ENCODE data around the gene AMDHD2.

The AMDHD2 gene

DNA sequence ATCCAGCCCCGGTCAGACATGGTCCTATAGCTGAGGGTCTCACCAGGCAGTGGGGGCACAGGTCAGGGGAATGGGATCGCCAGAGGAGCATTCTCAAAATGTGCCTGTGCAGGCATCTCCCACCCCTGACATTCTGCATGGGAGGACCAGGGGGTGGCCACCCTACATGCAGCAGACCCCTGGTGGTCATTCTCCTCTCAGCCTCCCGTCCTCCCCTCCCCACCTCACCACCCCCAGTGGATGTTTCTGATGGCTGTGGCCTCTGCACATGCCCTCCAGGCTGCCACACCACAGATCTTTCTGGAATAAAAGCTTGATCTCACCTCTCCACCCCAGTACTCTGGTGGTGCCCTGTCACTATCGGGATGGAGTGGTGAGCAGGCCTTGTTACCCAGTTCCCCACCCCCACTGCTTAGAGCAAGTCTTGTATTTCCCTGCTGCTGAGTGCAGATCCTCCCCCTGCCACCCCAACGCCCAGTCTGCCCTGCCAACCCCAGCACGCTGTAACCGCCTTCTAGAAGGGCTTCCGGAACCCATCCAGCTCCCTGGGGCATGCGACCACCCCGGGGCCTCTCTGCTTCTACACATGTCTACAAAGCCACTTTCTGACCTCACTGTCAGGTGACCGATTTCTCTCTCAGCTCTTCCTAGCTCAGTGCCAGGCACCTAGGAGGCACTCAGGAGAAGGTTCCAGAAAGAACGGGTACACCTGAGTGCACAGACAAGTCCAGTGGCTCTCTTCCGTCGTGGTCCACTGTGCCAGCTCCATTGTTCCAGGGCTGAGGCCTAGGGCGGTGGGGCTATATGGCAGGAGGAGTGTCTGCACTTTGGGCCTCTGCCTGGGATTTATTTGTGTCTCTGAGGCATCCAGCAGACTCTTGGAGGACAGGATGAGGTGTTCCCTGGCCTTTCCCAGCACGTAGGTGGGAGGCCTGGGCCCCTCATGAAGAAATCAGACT is 36.0 kb upstream of the AMDHD2 start:
- DNase-seq, result no peak

DNA sequence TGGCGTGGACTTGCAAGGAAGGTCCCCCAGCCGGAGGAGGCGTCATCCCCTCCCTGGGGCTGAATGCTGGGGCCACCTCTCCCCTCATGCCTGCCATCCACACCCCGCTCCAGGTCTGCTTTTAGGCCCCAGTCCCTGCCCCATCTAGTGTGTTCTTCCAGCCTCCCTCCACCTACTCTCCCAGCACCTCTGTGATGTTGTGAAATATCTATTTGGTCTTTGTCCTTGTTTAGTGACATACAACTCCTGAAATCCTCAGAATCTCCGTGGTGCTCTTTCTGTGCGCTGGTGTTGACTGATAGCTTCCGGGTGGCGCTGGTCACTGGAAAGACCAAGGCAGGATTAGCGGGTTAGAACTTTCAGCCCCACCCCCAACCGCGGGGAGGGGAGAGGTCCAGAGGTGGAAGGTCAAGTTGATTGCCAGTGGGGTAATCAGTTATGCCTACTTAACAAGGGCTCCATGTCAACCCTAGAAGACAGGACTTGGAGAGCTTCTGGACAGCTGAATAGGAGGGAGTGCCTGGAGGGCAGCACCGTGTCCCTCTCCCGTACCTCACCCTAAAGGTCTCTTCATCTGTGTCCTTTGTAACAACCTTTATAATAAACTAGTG is 35.2 kb upstream of the AMDHD2 start:
- no peak for DNase-seq

DNA sequence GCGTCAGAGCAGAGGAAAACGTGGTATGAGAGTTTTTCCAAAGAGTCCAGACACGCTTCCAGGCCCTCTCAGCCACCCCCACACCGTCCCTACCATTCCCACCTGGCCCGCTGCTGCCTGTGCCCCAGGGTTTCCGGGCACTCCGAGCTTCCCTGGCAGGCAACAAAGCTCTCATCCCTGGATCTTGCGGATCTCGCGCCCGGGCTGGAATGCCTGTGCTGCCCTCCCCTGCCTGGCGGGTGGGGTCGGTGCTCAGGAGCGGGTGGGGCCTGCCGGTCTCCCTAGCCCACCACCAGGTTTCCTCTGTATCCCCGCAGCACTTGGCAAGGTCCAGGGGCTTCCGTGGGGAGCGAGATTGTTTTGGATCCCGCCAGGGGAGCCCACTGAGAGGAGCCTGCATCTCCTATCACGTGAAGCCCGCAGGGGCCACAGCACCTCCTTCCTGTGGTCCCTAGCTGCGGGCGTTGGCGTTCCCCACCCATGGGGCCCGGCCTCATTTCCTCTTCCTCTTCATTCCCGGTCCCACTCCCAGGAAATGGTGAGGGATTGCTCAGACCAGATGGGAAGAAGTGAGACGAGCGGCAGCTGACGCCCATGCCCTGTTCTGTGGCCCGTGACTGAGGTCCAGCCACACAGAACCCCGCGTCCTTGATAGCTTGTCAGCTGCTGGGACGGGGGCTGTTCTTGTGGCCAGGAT is 34.2 kb upstream of the AMDHD2 start:
- no peak for DNase-seq

DNA sequence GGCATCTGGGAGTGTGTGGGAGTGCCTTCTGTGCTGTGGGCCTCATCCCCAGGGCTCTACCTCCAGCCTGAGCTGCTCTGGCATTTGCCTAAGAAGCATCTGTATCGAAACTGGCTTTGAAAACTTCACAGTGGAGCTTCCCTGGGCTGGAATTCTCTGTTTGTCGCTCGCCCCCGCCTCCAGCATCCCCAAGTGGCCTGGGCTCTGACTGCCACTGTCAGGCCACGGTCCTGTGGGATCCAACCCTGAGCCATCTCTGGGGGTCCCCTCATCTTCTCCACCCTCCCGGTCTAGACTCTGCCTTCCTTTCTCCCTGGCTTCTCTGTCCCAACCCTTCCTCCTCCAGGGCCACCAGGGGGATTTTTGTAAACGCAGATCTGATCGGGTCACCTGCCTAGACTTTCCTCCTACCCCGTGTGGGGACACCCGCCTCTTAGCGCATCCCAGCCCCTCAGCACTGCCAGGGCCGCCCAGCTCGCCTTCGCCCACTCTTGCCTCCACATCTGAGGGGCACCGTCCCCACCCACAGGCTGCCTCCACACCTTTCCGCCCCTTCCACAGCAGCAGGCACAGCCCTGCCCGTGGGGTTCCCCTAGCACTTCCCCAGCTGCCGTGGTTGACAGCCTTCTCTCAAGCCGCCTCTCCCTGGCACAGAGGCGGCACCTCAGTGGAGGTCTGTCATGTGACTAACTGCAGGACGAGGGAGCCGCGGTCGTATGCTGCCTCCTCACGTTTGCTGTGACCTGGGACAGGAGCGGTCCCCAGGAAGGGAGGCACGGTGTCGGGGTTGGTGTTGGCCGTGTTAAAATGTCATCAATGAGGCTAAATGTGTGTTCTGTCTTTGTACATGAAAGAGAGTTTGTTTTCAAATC is 33.3 kb upstream of the AMDHD2 start:
- peak; percentile 82 for DNase-seq

DNA sequence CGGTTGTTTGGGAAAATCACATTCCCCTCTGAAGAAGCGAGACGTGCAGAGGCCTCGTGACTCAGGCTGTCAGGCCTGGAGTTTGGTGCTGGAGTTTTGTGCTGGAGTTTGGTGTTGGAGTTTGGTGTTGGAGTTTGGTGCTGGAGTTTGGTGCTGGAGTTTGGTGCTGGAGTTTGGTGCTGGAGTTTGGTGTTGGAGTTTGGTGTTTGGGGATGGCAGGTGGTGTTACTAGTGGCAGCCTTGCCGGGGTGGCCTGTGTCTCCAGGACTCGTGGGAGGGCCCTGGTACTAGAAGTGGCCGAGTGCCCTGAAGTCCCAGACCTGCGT is 32.7 kb upstream of the AMDHD2 start:
- no peak for DNase-seq

DNA sequence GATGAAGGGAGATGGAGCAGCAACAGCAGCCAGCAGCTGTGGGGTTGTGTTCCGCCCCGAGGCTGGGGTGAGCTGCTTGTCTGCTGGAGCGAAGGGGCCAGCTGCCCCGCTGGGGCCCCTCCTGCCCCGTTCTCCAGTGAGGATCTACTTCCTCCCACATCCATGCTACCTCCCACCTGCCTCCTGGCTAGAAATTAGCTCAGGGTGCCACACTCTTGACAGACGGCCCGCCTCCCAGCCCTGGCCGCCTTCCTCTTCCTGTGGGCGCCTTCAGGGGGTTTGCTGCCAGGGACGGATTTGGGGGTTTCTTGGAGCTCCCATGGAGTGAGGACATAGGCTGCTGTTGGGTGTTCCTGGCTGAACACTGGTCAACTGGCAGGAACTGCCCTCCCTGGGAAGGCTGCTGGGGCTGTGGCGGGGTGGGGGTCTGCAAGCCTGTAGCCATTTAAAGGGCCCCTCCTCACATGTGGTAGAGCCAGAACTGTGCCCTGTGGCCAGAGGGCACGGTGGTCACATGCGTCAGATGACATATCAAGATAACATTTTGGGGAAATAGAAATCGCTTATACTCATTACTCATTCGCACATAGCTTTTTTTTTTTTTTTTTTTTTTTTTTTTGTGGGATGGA is 32.2 kb upstream of the AMDHD2 start:
- peak; percentile 50 for DNase-seq

DNA sequence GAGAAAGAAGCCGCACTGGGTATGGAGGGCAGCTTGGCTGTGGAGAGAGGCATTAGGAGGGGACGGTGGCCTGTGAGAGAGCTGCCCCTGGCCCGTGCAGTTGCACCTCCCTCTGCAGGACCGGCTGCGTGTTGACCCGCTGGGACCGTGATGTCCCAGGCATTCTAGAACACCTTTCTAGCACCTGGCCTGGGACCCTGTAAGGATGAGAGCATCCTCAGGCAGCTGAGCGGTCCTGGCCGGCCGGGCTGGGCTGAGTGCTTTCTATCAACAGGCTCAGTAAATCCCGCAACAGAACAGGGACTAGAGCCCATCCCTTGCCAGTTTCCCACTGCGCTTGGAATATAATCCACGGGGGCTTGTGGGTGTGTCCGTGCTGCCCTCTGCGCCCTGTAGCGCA is 30.6 kb upstream of the AMDHD2 start:
- no peak for DNase-seq

DNA sequence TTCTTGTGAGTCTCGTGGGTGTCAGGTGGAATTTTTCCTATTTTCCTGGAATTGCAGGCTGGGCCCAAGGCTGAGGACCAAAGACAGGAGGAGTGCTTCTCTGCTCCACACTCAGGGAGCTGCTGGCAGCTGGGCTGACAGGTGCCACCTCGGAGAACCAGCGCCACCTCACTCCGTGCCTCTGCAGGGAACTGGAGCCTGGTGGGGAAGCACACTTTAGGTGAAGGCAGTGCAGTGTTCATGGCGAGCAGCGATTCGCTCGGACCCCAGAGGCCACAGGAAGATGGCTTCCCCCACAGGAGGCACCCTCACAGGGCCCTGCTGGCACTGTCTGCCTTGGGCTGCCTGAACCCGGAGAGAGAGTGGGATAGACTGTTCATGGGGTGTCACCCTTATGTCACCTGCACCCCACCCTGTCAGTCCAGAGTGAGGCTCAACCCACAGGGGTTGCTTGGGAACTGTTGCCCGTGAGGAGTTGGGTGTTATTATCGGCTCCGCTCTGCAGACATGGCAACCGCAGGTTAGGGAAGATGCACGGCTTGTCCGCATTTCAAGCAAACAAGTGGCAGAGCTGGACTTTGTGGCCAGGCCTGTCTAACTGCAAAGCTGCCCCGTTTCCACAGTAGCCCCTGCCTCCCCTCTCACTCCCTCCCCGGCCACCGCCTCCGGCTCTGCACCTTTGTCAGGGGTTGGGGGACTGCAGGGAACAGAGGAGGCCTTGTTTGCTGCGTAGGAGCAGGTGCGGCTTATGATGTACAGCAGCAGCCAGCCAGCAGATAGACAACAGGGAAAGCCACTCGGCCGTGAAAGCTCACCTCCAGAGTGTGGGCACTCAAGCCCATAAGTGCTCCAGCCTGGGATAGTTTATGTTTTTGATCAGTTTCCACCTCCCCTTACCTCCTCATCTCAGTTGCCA is 29.7 kb upstream of the AMDHD2 start:
- no peak for DNase-seq

DNA sequence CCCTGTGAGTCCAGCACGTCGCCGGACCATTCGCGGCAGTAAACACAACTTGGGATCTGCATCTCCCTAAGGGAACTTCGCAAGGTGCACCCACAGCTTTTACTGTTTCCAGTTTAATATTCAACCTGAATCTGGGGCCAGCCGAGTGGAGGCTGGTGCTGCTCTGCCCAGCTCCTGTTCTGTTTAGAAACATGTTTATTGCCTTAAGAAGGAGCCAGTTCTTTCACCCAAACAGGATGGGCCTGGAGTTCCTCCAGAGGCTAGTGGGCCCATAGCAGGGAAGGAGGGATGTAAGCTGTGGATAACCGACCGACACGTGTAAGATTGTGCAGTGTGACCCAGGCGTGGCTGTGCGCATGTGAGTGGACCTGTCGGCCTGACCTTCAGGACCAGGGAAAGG is 27.9 kb upstream of the AMDHD2 start:
- DNase-seq, result no peak

DNA sequence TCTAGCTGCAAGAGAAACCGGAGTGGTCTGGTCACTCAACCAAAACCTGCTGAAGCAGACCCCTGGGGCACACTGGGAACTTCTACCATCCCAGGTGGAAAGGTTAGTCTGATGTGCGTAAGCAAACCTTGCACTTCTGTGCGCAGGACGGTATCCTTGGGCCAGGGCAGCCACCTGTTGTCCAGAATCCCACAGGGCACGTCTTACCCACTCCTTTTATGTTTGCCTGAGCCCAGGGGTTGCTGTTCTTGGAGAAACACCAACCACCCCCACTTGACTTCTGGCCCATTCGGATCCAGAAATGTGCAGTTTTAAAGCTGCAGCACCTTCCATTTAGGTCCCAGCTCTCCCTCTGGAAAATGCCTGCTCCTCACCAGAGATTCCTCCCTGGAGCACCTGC is 26.6 kb upstream of the AMDHD2 start:
- no peak for DNase-seq

DNA sequence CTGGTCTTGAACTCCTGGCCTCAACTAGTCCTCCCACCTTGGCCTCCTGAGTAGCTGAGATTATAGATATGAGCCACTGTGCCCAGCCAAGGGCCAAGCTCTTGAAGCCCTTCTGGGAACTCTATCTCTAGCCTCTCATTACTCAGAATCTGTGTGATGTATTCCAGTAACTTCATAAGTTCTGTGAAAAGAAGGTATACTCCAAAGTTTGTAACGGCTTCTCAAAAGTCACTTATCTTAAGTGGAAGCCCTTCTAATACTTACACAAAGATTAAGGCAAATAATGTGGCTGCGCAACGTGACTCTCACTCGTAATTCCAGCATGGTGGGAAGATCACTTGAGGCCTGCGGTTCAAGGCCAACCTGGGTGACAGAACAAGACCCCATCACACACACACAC is 25.6 kb upstream of the AMDHD2 start:
- peak; percentile 74 for DNase-seq

DNA sequence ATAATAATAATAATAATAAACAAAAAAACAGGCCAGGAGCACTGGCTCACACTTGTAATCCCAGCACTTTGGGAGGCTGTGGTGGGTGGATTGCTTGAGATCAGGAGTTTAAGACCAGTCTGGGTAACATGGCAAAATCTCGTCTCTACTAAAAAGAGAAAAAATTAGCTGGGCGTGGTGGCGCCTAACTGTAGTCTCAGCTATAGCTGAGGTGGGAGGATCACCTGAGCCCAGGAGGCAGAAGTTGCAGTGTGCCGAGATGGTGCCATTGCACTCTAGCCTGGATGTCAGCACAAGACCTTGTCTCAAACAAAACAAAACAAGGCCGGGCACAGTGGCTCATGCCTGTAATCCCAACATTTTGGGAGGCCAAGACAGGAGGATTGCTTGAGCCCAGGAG is 25.1 kb upstream of the AMDHD2 start:
- no peak for DNase-seq

DNA sequence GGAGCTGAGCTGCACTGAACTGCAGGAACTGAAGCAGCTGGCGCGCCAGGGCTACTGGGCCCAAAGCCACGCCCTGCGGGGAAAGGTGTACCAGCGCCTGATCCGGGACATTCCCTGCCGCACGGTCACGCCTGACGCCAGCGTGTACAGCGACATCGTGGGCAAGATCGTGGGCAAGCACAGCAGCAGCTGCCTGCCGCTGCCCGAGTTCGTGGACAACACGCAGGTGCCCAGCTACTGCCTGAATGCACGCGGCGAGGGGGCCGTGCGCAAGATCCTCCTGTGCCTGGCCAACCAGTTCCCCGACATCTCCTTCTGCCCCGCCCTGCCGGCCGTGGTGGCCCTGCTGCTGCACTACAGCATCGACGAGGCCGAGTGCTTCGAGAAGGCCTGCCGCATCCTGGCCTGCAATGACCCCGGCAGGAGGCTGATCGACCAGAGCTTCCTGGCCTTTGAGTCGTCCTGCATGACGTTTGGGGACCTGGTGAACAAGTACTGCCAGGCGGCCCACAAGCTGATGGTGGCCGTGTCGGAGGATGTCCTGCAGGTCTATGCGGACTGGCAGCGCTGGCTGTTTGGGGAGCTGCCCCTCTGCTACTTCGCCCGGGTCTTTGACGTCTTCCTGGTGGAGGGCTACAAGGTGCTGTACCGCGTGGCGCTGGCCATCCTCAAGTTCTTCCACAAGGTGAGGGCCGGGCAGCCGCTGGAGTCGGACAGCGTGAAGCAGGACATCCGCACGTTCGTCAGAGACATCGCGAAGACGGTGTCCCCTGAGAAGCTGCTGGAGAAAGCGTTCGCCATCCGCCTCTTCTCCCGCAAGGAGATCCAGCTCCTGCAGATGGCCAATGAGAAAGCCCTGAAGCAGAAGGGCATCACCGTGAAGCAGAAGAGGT is 23.7 kb upstream of the AMDHD2 start:
- no peak for DNase-seq

DNA sequence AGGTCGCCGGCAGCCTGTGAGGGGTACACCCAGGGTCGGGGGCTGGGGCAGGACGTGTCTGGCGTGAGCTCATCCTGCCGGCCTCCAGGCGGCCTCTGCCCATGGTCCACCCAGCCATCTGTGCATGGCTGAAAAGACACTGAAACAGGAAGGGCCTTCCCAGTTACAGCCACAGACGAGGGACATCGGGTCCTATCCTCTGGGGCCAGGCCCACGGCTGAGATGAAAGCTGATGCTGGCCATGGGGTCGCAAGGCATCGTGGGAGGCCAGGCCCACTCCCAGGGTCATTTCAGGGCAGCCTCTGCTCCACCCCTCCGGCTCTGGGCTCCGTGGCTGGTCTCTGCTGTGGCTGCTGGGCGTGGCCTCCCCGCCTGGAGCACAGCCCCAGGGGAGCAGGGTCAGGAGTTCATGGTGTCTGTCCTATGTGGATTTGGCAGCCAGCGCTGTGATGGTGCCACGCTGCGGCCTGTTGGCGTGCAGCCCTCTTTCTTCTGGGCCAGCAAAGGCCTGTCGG is 23.0 kb upstream of the AMDHD2 start:
- peak; percentile 47 for DNase-seq

DNA sequence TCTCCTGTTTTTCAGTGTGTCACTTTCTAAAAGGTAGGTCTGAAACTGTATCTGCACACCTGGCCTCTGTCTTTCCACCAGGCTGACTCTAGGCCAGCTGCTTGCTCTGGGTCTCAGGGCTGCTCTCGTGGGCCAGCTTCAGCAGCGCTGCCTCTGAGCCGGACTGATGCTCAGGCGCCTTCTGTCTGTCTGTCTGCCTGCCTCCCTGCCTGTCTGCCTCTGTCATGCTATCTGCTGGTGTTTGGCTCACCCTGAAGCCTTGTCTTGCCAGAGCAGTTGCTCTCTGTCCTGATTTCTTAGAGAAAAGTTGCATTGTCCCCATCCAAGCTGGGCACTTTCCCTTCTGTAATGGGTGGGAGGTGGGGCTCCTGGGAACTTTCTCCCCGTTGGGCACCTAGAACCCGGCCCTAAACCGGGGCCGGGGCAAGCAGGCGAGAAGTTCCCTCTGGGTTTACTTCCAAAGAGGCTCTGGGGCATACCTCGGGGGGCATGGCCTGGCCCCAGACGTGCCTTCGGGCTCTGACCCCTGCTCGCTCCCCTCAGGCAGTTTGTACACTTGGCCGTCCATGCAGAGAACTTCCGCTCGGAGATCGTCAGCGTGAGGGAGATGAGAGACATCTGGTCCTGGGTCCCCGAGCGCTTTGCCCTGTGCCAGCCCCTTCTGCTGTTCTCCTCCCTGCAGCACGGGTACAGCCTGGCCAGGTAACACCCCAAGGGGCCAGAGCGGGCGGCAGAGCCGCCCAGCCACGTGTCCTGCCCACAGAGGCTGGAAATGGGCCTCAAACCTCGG is 22.3 kb upstream of the AMDHD2 start:
- no peak for DNase-seq

DNA sequence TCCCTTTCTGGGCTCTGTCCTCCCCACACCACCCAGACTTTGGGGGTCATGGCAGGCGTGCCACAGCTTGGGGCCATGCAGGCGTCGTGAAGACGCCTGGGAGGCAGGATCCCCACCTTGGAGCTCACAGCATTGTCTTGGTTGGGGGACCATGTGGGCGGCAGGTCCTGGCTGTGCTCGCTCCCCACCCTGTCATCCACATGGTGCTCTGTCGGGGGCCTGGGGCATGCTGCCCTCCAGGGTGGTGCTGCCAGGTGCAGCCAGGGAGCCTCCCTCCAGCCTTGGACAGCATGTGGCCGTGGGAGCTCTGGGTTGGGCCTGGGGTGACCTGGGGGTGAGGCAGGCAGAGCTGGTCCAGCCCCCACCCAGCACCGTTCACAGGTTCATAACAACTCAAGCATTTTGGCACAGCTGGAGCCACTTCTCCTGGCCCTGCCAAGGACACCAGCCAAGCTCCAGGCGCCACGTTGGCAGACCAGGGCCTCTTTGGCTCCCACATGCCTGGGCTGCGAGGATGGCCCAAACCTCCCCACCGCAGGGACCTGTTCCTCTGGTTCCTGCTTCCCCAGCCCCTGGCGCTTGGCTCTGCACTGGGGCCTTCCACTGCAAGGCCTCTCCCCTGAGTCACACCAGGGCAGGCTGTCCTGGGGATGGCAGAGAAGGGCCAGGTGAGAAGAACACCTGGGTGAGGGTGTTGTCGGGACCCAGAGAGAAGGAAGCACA is 21.5 kb upstream of the AMDHD2 start:
- DNase-seq, result no peak

DNA sequence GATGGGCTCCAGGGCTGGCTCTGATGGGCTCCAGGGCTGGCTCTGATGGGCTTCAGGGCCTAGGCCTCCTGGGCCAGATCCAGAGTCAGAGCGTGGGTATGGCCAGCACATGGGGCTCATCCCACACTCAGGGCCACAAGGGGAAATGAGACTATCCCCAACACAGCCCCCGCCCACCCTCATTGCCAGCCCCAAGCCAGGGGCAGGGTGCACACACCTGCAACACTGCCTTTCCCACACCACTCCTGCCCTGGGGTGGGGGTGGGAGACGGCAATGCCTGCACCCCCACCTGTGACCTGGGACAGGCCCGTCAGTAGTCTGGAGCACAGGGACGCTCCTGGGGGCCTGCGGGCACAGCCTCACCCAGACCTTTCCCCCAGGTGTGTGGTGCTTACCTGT is 20.7 kb upstream of the AMDHD2 start:
- DNase-seq, result no peak

DNA sequence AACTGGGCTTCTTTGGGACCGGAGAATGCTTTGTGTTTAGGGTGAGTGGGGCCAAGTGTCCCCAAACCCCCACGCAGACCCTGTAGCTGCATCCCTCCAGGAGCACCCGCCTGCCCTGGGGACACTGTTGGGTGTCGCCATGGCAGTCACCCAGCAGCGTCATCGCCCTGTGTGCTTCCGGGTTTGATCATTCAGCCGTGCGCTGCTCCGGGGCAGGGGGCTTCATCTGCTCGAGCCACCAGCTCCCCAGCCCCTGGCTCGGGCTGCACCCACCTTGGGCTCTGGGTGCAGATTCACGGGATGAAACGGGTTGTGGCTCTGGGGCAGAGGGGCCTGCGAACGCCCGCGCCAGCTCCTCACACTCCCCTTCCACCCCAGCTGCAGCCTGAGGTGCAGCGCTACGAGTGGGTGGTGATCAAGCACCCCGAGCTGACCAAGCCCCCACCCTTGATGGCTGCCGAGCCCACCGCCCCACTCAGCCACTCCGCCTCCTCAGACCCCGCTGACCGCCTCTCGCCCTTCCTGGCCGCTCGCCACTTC is 20.2 kb upstream of the AMDHD2 start:
- DNase-seq, result no peak
